GM12873 (cell line): ENCODE measurements around the gene IFNL1.
"Not testable (repeated sequence)": the region's sequence is repeated elsewhere in the genome, so short reads cannot be mapped to it uniquely, and the experiment has no call there.

ENCODE experiments used
- TF ChIP-seq, protein P1 (sequence below): IDR thresholded peaks from 2 replicates; pipeline ENCODE4 v1.5.1; 2012; ENCODE audit warnings: low read depth, mild to moderate bottlenecking, moderate library complexity, low read length, control low read depth; ENCODE audit not compliant: insufficient read depth; ENCODE audit errors: missing control alignments

IFNL1 gene

DNA sequence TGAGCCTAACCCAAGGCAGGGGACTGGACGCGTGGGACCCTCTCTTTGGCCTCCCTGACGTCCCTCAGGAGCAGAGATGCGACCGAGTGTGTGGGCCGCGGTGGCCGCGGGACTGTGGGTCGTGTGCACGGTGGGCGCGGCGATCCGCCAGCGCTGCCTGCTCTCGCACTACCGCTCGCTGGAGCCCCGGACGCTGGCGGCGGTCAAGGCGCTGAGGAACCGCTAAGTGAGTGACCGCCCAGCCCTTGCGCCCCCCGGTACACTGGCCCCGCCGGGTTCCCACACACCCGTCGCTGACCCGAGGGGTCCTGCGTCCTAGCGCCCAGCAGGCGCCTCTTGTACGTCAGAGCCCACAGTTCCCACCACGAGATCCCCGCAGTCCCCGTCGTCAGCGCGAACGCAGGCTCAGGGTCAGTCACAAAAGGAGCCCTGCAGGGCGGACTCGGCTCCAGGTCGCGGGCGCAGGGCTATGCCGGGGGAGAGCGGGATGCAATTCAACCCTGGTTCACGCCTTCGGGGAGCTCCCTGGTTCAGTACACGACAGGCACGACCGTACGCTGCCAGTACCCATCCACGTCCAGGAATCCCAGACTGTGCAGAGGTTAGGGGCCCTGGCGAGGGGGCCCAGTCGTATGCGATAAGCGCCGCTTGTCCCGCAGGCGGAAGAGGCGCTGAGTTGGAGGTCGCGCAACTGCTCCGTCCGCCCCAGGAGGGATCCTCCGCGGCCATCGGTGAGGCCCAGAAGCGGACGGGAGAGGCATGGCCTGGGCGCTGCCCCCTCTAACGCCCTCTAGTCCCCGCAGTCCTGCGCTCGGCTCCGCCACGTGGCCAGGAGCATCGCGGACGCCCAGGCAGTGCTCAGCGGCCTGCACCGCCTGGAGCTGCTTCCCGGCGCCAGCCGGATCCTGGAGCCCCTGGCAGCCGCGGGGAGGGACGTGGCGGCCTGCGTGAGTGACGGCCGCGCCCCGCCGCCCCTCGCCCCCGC, 31.6 kb upstream of the IFNL1 start:
- TF ChIP-seq, protein P1, sequence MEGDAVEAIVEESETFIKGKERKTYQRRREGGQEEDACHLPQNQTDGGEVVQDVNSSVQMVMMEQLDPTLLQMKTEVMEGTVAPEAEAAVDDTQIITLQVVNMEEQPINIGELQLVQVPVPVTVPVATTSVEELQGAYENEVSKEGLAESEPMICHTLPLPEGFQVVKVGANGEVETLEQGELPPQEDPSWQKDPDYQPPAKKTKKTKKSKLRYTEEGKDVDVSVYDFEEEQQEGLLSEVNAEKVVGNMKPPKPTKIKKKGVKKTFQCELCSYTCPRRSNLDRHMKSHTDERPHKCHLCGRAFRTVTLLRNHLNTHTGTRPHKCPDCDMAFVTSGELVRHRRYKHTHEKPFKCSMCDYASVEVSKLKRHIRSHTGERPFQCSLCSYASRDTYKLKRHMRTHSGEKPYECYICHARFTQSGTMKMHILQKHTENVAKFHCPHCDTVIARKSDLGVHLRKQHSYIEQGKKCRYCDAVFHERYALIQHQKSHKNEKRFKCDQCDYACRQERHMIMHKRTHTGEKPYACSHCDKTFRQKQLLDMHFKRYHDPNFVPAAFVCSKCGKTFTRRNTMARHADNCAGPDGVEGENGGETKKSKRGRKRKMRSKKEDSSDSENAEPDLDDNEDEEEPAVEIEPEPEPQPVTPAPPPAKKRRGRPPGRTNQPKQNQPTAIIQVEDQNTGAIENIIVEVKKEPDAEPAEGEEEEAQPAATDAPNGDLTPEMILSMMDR = no peak

DNA sequence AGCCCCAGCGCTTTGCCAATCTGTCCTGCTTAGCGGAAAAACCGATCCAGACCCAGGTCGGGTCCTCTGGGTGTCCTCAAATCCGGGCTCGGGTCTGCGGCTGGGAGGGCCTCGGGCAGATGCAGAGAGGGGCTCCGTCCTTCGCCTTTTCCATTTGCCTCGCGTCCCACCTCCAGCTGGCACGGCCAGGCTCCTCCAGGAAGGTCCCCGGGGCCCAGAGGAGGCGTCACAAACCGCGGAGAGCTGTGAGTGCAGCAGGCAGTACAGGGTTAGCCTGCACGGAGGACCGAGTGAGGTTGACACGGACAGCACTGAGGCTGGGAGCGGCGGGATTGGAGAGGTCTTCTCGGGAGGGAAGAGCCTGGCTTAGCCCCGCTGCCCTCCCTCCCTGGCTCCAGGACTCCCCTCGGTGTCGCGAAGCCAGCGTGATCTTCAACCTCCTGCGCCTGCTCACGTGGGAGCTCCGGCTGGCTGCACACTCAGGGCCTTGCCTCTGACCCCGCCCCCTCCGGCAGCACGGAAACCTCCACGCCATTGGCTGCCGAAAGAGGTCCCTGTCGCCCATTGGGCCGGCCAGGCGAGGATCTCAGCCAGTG, 30.8 kb upstream of the IFNL1 start:
- TF ChIP-seq, protein P1 = no peak

DNA sequence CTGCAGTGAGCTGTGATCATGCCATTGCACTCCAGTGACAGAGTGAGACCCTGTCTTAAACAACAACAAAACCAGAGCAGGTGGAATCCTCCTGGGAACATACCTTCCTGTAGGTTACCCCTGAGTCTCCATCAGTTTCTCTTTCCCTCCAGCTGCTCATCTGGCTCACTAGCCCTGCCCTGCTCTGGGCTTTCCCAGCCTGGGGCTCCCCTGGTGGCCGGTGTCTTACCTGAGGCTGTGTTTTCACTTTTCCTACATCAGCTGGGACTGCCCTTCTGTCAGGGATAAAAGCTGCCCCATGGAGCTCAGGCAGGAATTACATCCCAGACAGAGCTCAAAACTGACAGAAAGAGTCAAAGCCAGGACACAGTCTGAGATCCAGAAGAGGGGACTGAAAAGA, 28.1 kb upstream of the IFNL1 start, which contains the start of gene IFNL2:
Gene IFNL2, plus strand, starts transcription at position 312 of the 400 bp plus-strand sequence. CDS start 173 bp downstream, outside the sequence.
- TF ChIP-seq, protein P1 = not testable (repeated sequence)

DNA sequence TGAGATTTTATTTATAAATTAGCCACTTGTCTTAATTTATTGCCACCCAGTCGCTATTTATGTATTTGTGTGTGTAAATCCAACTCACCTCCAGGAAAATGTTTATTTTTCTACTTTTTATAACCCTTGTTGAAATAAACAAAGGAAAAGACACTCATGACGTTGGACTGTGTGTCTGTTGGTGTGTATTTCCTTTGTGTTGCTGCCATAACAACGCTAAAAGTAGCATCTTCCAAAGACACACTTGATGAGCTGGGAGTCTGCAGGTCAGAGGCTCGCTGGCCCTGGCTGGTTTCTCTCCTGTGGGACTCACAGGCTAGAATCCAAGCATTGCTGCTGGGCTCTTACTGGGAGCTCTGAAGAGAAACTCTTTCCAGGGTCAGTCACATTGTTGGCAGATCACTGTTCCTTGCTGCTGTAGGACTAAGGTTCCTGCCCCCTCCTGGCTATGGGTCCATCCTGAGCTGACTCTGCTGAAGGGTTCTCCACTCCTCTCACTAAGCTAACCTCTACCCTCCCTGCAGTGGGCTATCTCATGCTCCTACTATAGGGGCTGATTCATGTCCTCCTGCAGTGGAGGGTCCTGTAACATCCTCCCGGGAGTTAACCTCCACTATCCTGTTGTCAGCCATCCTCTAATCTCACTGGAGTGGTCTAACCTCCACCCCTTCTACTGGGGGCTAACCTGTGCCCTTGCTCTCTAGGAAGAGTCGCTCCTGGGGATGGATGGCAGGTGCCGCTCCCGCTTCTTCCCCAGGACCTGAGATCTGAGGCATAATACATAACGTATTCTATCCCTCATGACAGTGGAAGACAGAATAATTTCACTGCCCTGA, 26.0 kb upstream of the IFNL1 start:
- TF ChIP-seq, protein P1 = no peak

DNA sequence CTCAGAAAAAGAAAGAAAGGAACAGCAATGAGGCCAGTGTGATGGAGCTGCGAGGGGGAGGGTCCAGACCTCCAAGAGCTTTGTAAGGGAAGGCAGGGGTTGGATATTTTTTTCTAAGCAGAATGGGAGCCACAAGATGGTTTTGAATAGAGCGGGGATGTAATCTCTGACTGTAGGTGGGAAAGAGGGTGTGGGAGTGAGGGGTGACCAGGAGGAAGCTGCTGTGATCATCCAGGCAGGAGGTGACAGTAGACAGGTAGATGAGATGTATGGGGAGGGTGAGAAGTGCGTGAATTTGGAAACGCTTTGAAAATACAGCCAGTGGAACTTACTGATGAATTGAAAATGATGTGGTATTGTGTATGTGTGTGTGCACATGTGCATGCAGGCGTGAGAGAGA, 20.6 kb upstream of the IFNL1 start:
- TF ChIP-seq, protein P1 = no peak

DNA sequence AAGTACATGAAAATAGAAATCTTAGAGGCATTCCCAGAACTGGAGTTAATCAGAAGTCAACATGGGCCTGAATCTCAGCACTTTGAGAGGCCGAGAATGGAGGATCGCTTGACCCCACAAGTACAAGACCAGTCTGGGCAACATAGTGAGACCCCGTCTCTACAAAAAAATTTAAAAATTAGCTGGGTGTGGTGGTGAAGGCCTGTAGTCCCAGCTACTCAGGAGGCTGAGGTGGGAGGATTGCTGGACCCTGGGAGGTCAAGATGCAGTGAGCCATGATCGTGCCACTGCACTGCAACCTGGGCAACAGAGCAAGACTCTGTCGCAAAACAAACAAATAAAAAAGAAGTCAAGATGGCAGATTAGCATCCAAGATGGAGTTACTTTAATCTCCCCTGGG, 19.5 kb upstream of the IFNL1 start:
- TF ChIP-seq, protein P1 = no peak

DNA sequence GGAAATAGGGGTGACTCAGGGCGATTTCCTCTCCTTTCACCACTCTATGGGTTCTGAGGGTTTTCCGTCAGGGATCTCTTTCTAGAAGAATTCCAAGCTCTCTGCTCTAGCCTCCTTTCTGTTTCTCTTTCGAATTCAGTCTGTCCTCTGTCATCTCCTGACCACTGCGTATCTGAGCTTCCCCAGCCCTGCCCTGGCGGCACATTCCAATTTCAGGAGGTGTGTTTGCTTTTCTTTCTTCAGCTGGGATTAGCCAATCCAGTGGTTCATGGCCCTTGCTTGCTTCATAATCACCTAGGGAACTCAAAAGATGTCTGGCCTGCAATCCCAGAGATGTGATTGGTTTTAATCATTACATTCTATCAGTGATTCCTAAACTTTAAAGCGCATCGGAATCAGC, 18.6 kb upstream of the IFNL1 start:
- TF ChIP-seq, protein P1 = no peak
